IMR-90 (cell line): Measurements from ENCODE around the gene FRK. TPM values are rescaled to one million over a fixed set of nuclear protein-coding genes. Genes with fewer than 3 reads are reported as not detected.

ENCODE experiments used
- ATAC-seq: fragments of 200-7000 bp; cut with Tn5 transposase; 2 replicates; pipeline ENCODE4 v1.9.1; 2020; ENCODE audit warnings: low read depth, mild to moderate bottlenecking, moderate library complexity
- BruUV-seq: library from RNA; stranded (reverse); fragments of 400-500 nt; replicated peaks from 2 replicates; lab custom pipeline; 2021; lab: Mats Ljungman, UMichigan
- CTCF ChIA-PET: fragments of 300-600 bp; formaldehyde crosslinking; extraction: SDS; loops from one replicate; lab custom pipeline; 2021; ENCODE audit warnings: antibody characterized with exemption; lab: Yijun Ruan, JAX
- POLR2A ChIA-PET: fragments of 300-600 bp; sonication (Branson Sonifier 250); formaldehyde crosslinking; loops from one replicate; lab custom pipeline; 2022; ENCODE audit warnings: antibody characterized with exemption; ENCODE audit not compliant: unreplicated experiment; lab: Charles Lee
- DNase-seq: peaks from one replicate; pipeline ENCODE4 v3.0.0; 2013
- H2AFZ ChIP-seq: replicated peaks from 2 replicates; pipeline ENCODE3; 2013; ENCODE audit warnings: low read length, mild to moderate bottlenecking; ENCODE audit not compliant: poor library complexity
- H2AK5ac ChIP-seq: 2 replicates; pipeline ENCODE4 v1.6.1; 2013; ENCODE audit warnings: low read depth, low read length, inconsistent platforms
- H2AK9ac ChIP-seq: replicated peaks from 2 replicates; pipeline ENCODE3; 2013; ENCODE audit warnings: mild to moderate bottlenecking, low read depth, low read length, moderate library complexity; ENCODE audit not compliant: poor library complexity
- H2BK120ac ChIP-seq: 2 replicates; pipeline ENCODE4 v1.6.1; 2013; ENCODE audit warnings: low read depth, low read length, inconsistent platforms
- H2BK15ac ChIP-seq: 3 replicates; pipeline ENCODE4 v1.6.1; 2013; ENCODE audit warnings: low read depth, low read length, inconsistent platforms
- H2BK20ac ChIP-seq: 2 replicates; pipeline ENCODE4 v1.6.1; 2013; ENCODE audit warnings: low read depth, mild to moderate bottlenecking, inconsistent platforms, low read length, moderate library complexity
- H2BK5ac ChIP-seq: 2 replicates; pipeline ENCODE4 v1.6.1; 2013; ENCODE audit warnings: mild to moderate bottlenecking, low read depth, low read length, inconsistent platforms; ENCODE audit not compliant: poor library complexity, severe bottlenecking
- H3K14ac ChIP-seq: replicated peaks from 2 replicates; pipeline ENCODE4 v1.6.1; 2013; ENCODE audit warnings: low read depth, low read length, inconsistent platforms
- H3K18ac ChIP-seq: 2 replicates; pipeline ENCODE4 v1.6.1; 2013; ENCODE audit warnings: low read depth, low read length, control low read depth
- H3K23ac ChIP-seq: 2 replicates; pipeline ENCODE4 v1.6.1; 2013; ENCODE audit warnings: low read depth, low read length, inconsistent platforms
- H3K27ac ChIP-seq: 2 replicates; pipeline ENCODE4 v1.5.1; 2013; ENCODE audit warnings: mild to moderate bottlenecking, control low read depth, low read length; ENCODE audit not compliant: insufficient read depth
- H3K27me3 ChIP-seq: 2 replicates; pipeline ENCODE4 v1.6.1; 2013; ENCODE audit warnings: low read length; ENCODE audit not compliant: control insufficient read depth, insufficient read depth
- H3K36me3 ChIP-seq: 2 replicates; pipeline ENCODE4 v1.6.1; 2013; ENCODE audit warnings: low read length, mixed read lengths; ENCODE audit not compliant: control insufficient read depth, insufficient read depth
- H3K4ac ChIP-seq: 2 replicates; pipeline ENCODE4 v1.6.1; 2013; ENCODE audit warnings: low read depth, low read length, inconsistent platforms
- H3K4me1 ChIP-seq: 2 replicates; pipeline ENCODE4 v1.6.1; 2013; ENCODE audit warnings: low read length, mixed read lengths; ENCODE audit not compliant: control insufficient read depth, insufficient read depth
- H3K4me2 ChIP-seq: 2 replicates; pipeline ENCODE4 v1.6.1; 2013; ENCODE audit warnings: low read depth, mild to moderate bottlenecking, control low read depth, low read length, moderate library complexity
- H3K4me3 ChIP-seq: 2 replicates; pipeline ENCODE4 v1.5.1; 2013; ENCODE audit warnings: low read depth, mild to moderate bottlenecking, control low read depth, low read length, moderate library complexity; ENCODE audit not compliant: insufficient read depth
- H3K56ac ChIP-seq: 2 replicates; pipeline ENCODE4 v1.6.1; 2013; ENCODE audit warnings: low read length, inconsistent platforms; ENCODE audit not compliant: insufficient read depth; ENCODE audit errors: extremely low read depth
- H3K79me1 ChIP-seq, 2 experiments: 2 replicates each; pipeline ENCODE4 v1.6.1; 2013; ENCODE audit warnings: low read length in 2 of 2, inconsistent platforms in 1 of 2, low read depth in 1 of 2
- H3K9ac ChIP-seq: 2 replicates; pipeline ENCODE4 v1.6.1; 2013; ENCODE audit warnings: low read depth, low read length, control low read depth
- H3K9me1 ChIP-seq: 2 replicates; pipeline ENCODE4 v1.6.1; 2013; ENCODE audit warnings: low read length, inconsistent platforms; ENCODE audit not compliant: insufficient read depth
- H3K9me3 ChIP-seq: 2 replicates; pipeline ENCODE4 v1.6.1; 2013; ENCODE audit warnings: low read length; ENCODE audit not compliant: control insufficient read depth, insufficient read depth
- H4K20me1 ChIP-seq: 2 replicates; pipeline ENCODE4 v1.6.1; 2013; ENCODE audit warnings: low read length, inconsistent platforms; ENCODE audit not compliant: insufficient read depth
- H4K5ac ChIP-seq: 2 replicates; pipeline ENCODE4 v1.6.1; 2013; ENCODE audit warnings: mild to moderate bottlenecking, low read depth, low read length, control low read depth
- H4K8ac ChIP-seq, 2 experiments: 2 replicates each; pipeline ENCODE4 v1.6.1; 2013; ENCODE audit warnings: low read depth in 2 of 2, low read length in 2 of 2, control low read depth in 1 of 2, inconsistent platforms in 1 of 2
- H4K91ac ChIP-seq: 2 replicates; pipeline ENCODE4 v1.6.1; 2013; ENCODE audit warnings: low read depth, low read length, inconsistent platforms; ENCODE audit not compliant: insufficient read depth
- BHLHE40 ChIP-seq: fragments of 150-350 bp; IDR thresholded peaks from 2 replicates; pipeline ENCODE4 v1.6.1; 2016; ENCODE audit warnings: mild to moderate bottlenecking, low read depth, low read length
- CEBPB ChIP-seq: IDR thresholded peaks from 2 replicates; pipeline ENCODE4 v1.6.1; 2012; ENCODE audit warnings: low read depth, low read length, improper control_type of control experiment
- CHD1 ChIP-seq: IDR thresholded peaks from 2 replicates; pipeline ENCODE4 v1.6.1; 2012; ENCODE audit warnings: low read depth, low read length, improper control_type of control experiment
- FOS ChIP-seq: fragments of 150-350 bp; IDR thresholded peaks from 2 replicates; pipeline ENCODE4 v1.6.1; 2016; ENCODE audit warnings: low read depth, low read length
- MAFK ChIP-seq: IDR thresholded peaks from 2 replicates; pipeline ENCODE4 v1.6.1; 2012; ENCODE audit warnings: low read depth, low read length, improper control_type of control experiment
- MAZ ChIP-seq: IDR thresholded peaks from 2 replicates; pipeline ENCODE4 v1.6.1; 2012; ENCODE audit warnings: low read depth, mild to moderate bottlenecking, low read length, improper control_type of control experiment, moderate library complexity, borderline replicate concordance
- MXI1 ChIP-seq: IDR thresholded peaks from 2 replicates; pipeline ENCODE4 v1.6.1; 2012; ENCODE audit warnings: low read depth, mild to moderate bottlenecking, low read length, moderate library complexity, borderline replicate concordance
- NFE2L2 ChIP-seq: fragments of 150-350 bp; IDR thresholded peaks from 2 replicates; pipeline ENCODE4 v1.6.1; 2016; ENCODE audit warnings: low read depth, mild to moderate bottlenecking, low read length
- POLR2A ChIP-seq: IDR thresholded peaks from 2 replicates; pipeline ENCODE4 v1.6.1; 2012; ENCODE audit warnings: mild to moderate bottlenecking, low read depth, low read length
- RAD21 ChIP-seq: IDR thresholded peaks from 2 replicates; pipeline ENCODE4 v1.6.1; 2012; ENCODE audit warnings: low read length, improper control_type of control experiment
- RCOR1 ChIP-seq: IDR thresholded peaks from 2 replicates; pipeline ENCODE4 v1.6.1; 2012; ENCODE audit warnings: mild to moderate bottlenecking, low read length, improper control_type of control experiment; ENCODE audit not compliant: insufficient replicate concordance
- RFX5 ChIP-seq: IDR thresholded peaks from 2 replicates; pipeline ENCODE4 v1.8.0; 2012; ENCODE audit warnings: low read depth, mild to moderate bottlenecking, low read length, moderate library complexity
- SMC3 ChIP-seq: fragments of 150-350 bp; IDR thresholded peaks from 2 replicates; pipeline ENCODE4 v1.6.1; 2016; ENCODE audit warnings: low read depth, mild to moderate bottlenecking, antibody characterized with exemption, low read length, moderate library complexity
- WGBS, 2 experiments: methylation state at CpG; one replicate each; pipeline versions ENCODE4 v1.1.5 to v1.1.7; 2013; ENCODE audit warnings: missing lambda C conversion rate in 2 of 2; ENCODE audit not compliant: insufficient read length in 1 of 2; ENCODE audit errors: extremely low coverage in 2 of 2; 5-methylcytosine and 5-hydroxymethylcytosine counted together
- dilution Hi-C: fragments of 300-500 bp; cut with HindIII; formaldehyde crosslinking; loops from one replicate; pipeline ENCODE4 v1.14.3; 2018; ENCODE audit warnings: low sequenced_read_pairs; ENCODE audit not compliant: unreplicated experiment
- in situ Hi-C: fragments of 300-500 bp; cut with MboI; formaldehyde crosslinking; loops from 3 replicates; pipeline ENCODE4 v1.14.3; 2019; ENCODE audit warnings: low sequenced_read_pairs, inconsistent platforms, mixed read lengths
- intact Hi-C: fragments of 100-400 bp; cut with micrococcal nuclease; formaldehyde crosslinking; loops from 2 replicates; pipeline ENCODE4 v1.10.0; 2022
- polyA plus RNA-seq, 3 experiments: library from polyadenylated mRNA; depleted of rRNA; stranded (reverse); fragments of >200 nt; gene quantifications; 2 replicates each; pipeline ENCODE4 v1.2.3, GENCODE V29; 2012; ENCODE audit warnings: low replicate concordance in 1 of 3
- total RNA-seq: library from RNA; depleted of rRNA; stranded (reverse); fragments of >200 nt; gene quantifications from 2 replicates; pipeline ENCODE4 v1.2.3, GENCODE V29; 2012
- TF ChIP-seq, protein P1 (sequence below): conservative IDR thresholded peaks from 2 replicates; pipeline ENCODE4 v1.5.1; 2012; ENCODE audit warnings: mild to moderate bottlenecking, low read depth, low read length, improper control_type of control experiment
- TF ChIP-seq, protein P2 (sequence below): fragments of 150-350 bp; IDR thresholded peaks from 2 replicates; pipeline ENCODE4 v1.6.1; 2016; ENCODE audit warnings: low read depth, mild to moderate bottlenecking, low read length, moderate library complexity, borderline replicate concordance
- TF ChIP-seq, protein P3 (sequence below): fragments of 150-350 bp; IDR thresholded peaks from 2 replicates; pipeline ENCODE4 v1.6.1; 2017; ENCODE audit warnings: mild to moderate bottlenecking, antibody characterized with exemption, low read length, low read depth

Gene FRK
- total and polyA plus RNA-seq, 2 of the 4 experiments (the other 2 are of a cell fraction) = under 0.01 to 0.02 TPM

DNA sequence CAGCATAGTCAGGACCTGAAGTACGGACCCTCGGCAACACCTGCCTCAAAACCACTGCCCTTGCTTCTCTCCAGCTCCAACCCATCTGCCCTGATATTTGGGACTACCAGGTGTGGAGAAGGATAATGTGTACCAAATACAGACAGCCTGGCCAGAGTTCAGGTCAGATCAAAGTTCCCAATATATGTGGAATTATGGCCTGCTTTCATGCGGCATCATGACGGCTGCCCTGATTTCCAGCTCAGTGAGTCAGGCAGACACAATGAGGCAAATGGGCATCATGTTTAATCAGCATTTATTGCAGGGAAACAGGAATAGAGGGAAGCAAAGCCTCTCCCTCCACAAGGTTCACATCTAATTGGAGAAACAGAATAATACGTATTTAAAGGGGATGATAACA lies 57.9 kb downstream of the FRK start:
- Histone ChIP-seq H2AK5ac (no peak overlapping the region), H3K4me2 (no peak overlapping the region), H3K56ac (no peak overlapping the region), H3K9me1 (no peaks in the 10 kb centered on the region), H3K4ac (no peak overlapping the region), H2AFZ (no peak overlapping the region), H4K20me1 (no peaks in the 10 kb centered on the region), H3K4me1 (no peaks in the 10 kb centered on the region), H3K36me3 (no peaks in the 10 kb centered on the region), H3K18ac (no peak overlapping the region), H3K27me3 (no peaks in the 10 kb centered on the region; the same call in 1 of the 2 replicates), H3K23ac (no peak overlapping the region), H3K14ac (no peak overlapping the region), H2BK120ac (no peak overlapping the region), H3K27ac (no peak overlapping the region), H3K9me3 (no peaks in the 10 kb centered on the region), H4K91ac (no peak overlapping the region), H4K5ac (no peak overlapping the region), H3K9ac (no peak overlapping the region), H2BK15ac (no peak overlapping the region), H2BK5ac (no peak overlapping the region), H4K8ac (no peak overlapping the region), H2BK20ac (no peak overlapping the region), H2AK9ac (no peak overlapping the region), H3K4me3 (no peak overlapping the region), H3K79me1 (no peaks in the 10 kb centered on the region)
- WGBS, 2 experiments = no CpG with 5 or more reads among the region's 5 CpGs
- ChIA-PET CTCF (no interaction called here), POLR2A (no interaction called here)
- BruUV-seq = no TSS peak
- dilution Hi-C loops (no loop called here), intact Hi-C loops (loop anchor here (5.0 kb wide), 1 partner anchor 1815 kb away; no protein-coding TSS in a partner anchor), in situ Hi-C loops (no loop called here)
- TF ChIP-seq RAD21 (no peak), CEBPB (no peak), MAFK (no peak), BHLHE40 (no peak), NFE2L2 (no peak), RCOR1 (no peak), MXI1 (no peak), RFX5 (no peak), CHD1 (no peak), FOS (no peak), MAZ (no peak), POLR2A (no peak), SMC3 (no peak)
- TF ChIP-seq, protein P1, sequence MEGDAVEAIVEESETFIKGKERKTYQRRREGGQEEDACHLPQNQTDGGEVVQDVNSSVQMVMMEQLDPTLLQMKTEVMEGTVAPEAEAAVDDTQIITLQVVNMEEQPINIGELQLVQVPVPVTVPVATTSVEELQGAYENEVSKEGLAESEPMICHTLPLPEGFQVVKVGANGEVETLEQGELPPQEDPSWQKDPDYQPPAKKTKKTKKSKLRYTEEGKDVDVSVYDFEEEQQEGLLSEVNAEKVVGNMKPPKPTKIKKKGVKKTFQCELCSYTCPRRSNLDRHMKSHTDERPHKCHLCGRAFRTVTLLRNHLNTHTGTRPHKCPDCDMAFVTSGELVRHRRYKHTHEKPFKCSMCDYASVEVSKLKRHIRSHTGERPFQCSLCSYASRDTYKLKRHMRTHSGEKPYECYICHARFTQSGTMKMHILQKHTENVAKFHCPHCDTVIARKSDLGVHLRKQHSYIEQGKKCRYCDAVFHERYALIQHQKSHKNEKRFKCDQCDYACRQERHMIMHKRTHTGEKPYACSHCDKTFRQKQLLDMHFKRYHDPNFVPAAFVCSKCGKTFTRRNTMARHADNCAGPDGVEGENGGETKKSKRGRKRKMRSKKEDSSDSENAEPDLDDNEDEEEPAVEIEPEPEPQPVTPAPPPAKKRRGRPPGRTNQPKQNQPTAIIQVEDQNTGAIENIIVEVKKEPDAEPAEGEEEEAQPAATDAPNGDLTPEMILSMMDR = no peak
- TF ChIP-seq, protein P2, sequence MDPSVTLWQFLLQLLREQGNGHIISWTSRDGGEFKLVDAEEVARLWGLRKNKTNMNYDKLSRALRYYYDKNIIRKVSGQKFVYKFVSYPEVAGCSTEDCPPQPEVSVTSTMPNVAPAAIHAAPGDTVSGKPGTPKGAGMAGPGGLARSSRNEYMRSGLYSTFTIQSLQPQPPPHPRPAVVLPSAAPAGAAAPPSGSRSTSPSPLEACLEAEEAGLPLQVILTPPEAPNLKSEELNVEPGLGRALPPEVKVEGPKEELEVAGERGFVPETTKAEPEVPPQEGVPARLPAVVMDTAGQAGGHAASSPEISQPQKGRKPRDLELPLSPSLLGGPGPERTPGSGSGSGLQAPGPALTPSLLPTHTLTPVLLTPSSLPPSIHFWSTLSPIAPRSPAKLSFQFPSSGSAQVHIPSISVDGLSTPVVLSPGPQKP = no peak
- TF ChIP-seq, protein P3, sequence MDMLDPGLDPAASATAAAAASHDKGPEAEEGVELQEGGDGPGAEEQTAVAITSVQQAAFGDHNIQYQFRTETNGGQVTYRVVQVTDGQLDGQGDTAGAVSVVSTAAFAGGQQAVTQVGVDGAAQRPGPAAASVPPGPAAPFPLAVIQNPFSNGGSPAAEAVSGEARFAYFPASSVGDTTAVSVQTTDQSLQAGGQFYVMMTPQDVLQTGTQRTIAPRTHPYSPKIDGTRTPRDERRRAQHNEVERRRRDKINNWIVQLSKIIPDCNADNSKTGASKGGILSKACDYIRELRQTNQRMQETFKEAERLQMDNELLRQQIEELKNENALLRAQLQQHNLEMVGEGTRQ = no peak
- ATAC-seq (no peak), DNase-seq (no peak)
